Caco-2 (cell line): ENCODE results near the gene ZNRF1. TPM values are rescaled to one million over a fixed set of nuclear protein-coding genes. Genes with fewer than 3 reads are reported as not detected.

Source experiments
- BruUV-seq: library from RNA; stranded (reverse); fragments of 400-500 nt; replicated peaks from 2 replicates; lab custom pipeline; 2021; lab: Mats Ljungman, UMichigan
- CTCF ChIA-PET: fragments of 300-600 bp; sonication (Branson Sonifier 250); formaldehyde crosslinking; loops from one replicate; lab custom pipeline; 2022; ENCODE audit warnings: antibody characterized with exemption; lab: Charles Lee
- POLR2A ChIA-PET: fragments of 300-600 bp; sonication (Branson Sonifier 250); formaldehyde crosslinking; loops from one replicate; lab custom pipeline; 2022; ENCODE audit warnings: antibody characterized with exemption; lab: Charles Lee
- DNase-seq, 2 experiments: peaks; one replicate each; pipeline versions ENCODE4 v3.0.0 to v3.0.0-alpha.2; 2020 to 2022
- H3K27me3 ChIP-seq: replicated peaks from 2 replicates; pipeline ENCODE4 v1.6.0; 2011; ENCODE audit warnings: low read length; ENCODE audit not compliant: control insufficient read depth, insufficient read depth
- H3K36me3 ChIP-seq: 2 replicates; pipeline ENCODE4 v1.5.1; 2011; ENCODE audit warnings: low read length; ENCODE audit not compliant: control insufficient read depth, insufficient read depth
- H3K4me1 ChIP-seq: fragments of 250-450 bp; sonication (Bioruptor Pico); 2 replicates; pipeline ENCODE4 v1.5.1; 2020; ENCODE audit warnings: mild to moderate bottlenecking
- H3K4me3 ChIP-seq: 2 replicates; pipeline ENCODE4 v1.5.1; 2011; ENCODE audit warnings: low read depth, mild to moderate bottlenecking, control low read depth, low read length
- H3K9me3 ChIP-seq: fragments of 250-450 bp; sonication (Bioruptor Pico); 2 replicates; pipeline ENCODE4 v1.5.1; 2020; ENCODE audit warnings: mild to moderate bottlenecking, moderate library complexity
- H3K27ac Mint-ChIP-seq: one replicate; pipeline ENCODE4 v1.8.0; 2022; ENCODE audit warnings: mixed read lengths; ENCODE audit not compliant: unreplicated experiment
- H3K27me3 Mint-ChIP-seq: one replicate; pipeline ENCODE4 v1.8.0; 2022; ENCODE audit warnings: mixed read lengths; ENCODE audit not compliant: insufficient read depth, unreplicated experiment
- H3K36me3 Mint-ChIP-seq: one replicate; pipeline ENCODE4 v1.8.0; 2022; ENCODE audit warnings: mild to moderate bottlenecking, mixed read lengths; ENCODE audit not compliant: insufficient read depth, unreplicated experiment
- H3K4me1 Mint-ChIP-seq: one replicate; pipeline ENCODE4 v1.8.0; 2022; ENCODE audit warnings: low read depth, mixed read lengths; ENCODE audit not compliant: unreplicated experiment
- H3K4me3 Mint-ChIP-seq: one replicate; pipeline ENCODE4 v1.8.0; 2022; ENCODE audit warnings: mild to moderate bottlenecking, moderate library complexity, mixed read lengths; ENCODE audit not compliant: unreplicated experiment
- H3K9me3 Mint-ChIP-seq: one replicate; pipeline ENCODE4 v1.8.0; 2022; ENCODE audit warnings: mixed read lengths; ENCODE audit not compliant: unreplicated experiment
- intact Hi-C: fragments of 100-400 bp; cut with micrococcal nuclease; formaldehyde crosslinking; loops from one replicate; pipeline ENCODE4 v1.10.0; 2022; ENCODE audit not compliant: unreplicated experiment
- total RNA-seq: library from RNA; stranded (reverse); gene quantifications from 2 replicates; pipeline ENCODE4 v1.2.3, GENCODE V29; 2022
- TF ChIP-seq, protein P1 (sequence below), 2 experiments: fragments of 200-600 bp in 1 of 2; IDR thresholded peaks; 1 replicate in 1 of 2; 2 replicates in 1 of 2; pipeline versions ENCODE4 v1.5.1 to v1.8.0; 2011 to 2022; ENCODE audit warnings: antibody characterized with exemption in 1 of 2, control low read depth in 1 of 2, inconsistent platforms in 1 of 2, low read depth in 1 of 2, low read length in 1 of 2, mild to moderate bottlenecking in 1 of 2, moderate library complexity in 1 of 2; ENCODE audit not compliant: insufficient read depth in 1 of 2, severe bottlenecking in 1 of 2, unreplicated experiment in 1 of 2

The ZNRF1 gene
- total RNA-seq, 1 experiment from 2014 or later, result 68.6 TPM

DNA sequence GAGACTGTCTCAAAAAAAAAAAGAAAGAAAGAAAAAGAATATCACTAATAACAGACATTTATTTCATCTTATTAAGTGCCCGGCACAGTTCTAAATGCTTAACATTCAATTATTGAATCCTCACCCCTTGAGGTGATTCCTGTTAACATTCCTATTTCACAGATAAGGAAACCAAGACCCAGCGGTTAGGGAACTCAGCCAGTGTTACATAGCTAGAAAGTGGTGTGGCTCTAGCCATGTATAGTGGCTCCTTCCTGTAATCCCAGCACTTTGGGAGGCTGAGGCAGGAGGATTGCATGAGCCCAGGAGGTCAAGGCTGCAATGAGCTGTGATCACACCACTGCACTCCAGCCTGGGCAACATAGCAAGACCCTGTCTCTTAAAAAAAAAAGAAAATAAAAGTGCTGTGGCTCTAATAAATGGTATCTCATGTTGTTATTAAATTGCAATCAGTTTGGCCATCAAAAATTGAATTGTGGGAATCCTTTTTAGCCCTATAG lies 28.1 kb downstream of the ZNRF1 start:
- Histone ChIP-seq H3K27me3 (no peaks in the 10 kb centered on the region), H3K4me3 (no peak overlapping the region), H3K36me3 (no peaks in the 10 kb centered on the region), H3K4me1 (peaks cover 29% of the 10 kb centered on the region), H3K9me3 (peaks cover 4% of the 10 kb centered on the region)
- TF ChIP-seq, protein P1, sequence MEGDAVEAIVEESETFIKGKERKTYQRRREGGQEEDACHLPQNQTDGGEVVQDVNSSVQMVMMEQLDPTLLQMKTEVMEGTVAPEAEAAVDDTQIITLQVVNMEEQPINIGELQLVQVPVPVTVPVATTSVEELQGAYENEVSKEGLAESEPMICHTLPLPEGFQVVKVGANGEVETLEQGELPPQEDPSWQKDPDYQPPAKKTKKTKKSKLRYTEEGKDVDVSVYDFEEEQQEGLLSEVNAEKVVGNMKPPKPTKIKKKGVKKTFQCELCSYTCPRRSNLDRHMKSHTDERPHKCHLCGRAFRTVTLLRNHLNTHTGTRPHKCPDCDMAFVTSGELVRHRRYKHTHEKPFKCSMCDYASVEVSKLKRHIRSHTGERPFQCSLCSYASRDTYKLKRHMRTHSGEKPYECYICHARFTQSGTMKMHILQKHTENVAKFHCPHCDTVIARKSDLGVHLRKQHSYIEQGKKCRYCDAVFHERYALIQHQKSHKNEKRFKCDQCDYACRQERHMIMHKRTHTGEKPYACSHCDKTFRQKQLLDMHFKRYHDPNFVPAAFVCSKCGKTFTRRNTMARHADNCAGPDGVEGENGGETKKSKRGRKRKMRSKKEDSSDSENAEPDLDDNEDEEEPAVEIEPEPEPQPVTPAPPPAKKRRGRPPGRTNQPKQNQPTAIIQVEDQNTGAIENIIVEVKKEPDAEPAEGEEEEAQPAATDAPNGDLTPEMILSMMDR (IDR thresholded peaks at IDR 0.05; ENCODE audit: insufficient read depth in 1 of 2, low read depth in 1 of 2, low read length in 1 of 2, severe bottlenecking in 1 of 2, unreplicated experiment in 1 of 2), result no peak
- DNase-seq, result no peak
- Mint-ChIP-seq H3K36me3 (peaks cover 12% of the 10 kb centered on the region), H3K4me3 (no peak overlapping the region), H3K4me1 (peaks cover 7% of the 10 kb centered on the region), H3K27me3 (no peaks in the 10 kb centered on the region), H3K9me3 (peaks cover 4% of the 10 kb centered on the region), H3K27ac (no peak overlapping the region)
- no TSS peak for BruUV-seq
- intact Hi-C loops, result no loop called here
- CTCF ChIA-PET, result no interaction called here
- POLR2A ChIA-PET, result no interaction called here

DNA sequence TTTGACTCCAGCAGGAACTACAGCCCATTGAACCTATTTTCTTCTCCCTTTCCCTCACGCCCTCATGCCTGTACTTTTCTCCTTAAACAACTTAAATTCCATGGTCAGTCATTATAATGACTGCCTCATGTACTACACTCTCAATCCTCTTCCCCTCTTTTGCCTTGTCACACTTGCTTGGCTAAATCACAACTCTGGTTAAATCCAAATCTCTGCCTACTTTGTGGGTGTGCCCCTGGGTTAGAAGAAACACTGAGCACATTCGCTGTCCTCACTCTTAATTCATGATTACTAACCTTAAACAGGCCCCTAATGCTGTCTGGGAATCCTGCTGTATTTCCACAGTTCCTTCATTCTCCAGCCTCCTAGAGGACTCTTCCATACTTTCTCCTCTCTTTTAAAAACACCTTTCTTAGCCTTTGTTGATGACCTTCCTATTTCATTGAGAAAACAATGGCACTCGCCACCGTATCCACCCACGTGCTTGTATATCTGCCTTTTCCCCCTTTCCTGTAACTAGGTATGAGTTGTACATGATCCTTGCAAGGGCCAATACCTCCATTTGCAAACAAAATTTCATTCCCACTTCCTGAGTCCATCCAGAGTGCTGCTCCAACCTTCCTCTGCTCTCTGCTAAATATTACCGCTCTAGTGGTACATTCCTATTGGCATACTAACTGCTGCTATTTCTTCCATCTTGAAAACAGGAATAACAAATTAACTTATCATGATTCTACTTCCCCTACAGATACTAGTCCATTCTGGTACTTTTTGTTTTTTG lies 28.9 kb downstream of the ZNRF1 start:
- H3K27ac Mint-ChIP-seq, result no peak overlapping the region
- TF ChIP-seq, protein P1 (IDR thresholded peaks at IDR 0.05; ENCODE audit: insufficient read depth in 1 of 2, low read depth in 1 of 2, low read length in 1 of 2, severe bottlenecking in 1 of 2, unreplicated experiment in 1 of 2), result no peak
- Histone ChIP-seq H3K4me3 (no peak overlapping the region), H3K27me3 (no peaks in the 10 kb centered on the region), H3K36me3 (no peaks in the 10 kb centered on the region), H3K9me3 (0 out of 2 replicates have a peak, but pooled peaks cover 3% of the 10 kb centered on the region), H3K4me1 (peaks cover 29% of the 10 kb centered on the region)
- H3K36me3 Mint-ChIP-seq, result peaks cover 7% of the 10 kb centered on the region
- no TSS peak for BruUV-seq
- no peak overlapping the region for H3K4me3 Mint-ChIP-seq
- no peak for DNase-seq
- CTCF ChIA-PET, result no interaction called here
- POLR2A ChIA-PET, result no interaction called here
- no peaks in the 10 kb centered on the region for H3K9me3 Mint-ChIP-seq
- intact Hi-C loops, result loop anchor here (2.0 kb wide), 1 partner anchor 27 kb away; no protein-coding TSS in a partner anchor
- H3K4me1 Mint-ChIP-seq, result peaks cover 7% of the 10 kb centered on the region
- no peaks in the 10 kb centered on the region for H3K27me3 Mint-ChIP-seq

DNA sequence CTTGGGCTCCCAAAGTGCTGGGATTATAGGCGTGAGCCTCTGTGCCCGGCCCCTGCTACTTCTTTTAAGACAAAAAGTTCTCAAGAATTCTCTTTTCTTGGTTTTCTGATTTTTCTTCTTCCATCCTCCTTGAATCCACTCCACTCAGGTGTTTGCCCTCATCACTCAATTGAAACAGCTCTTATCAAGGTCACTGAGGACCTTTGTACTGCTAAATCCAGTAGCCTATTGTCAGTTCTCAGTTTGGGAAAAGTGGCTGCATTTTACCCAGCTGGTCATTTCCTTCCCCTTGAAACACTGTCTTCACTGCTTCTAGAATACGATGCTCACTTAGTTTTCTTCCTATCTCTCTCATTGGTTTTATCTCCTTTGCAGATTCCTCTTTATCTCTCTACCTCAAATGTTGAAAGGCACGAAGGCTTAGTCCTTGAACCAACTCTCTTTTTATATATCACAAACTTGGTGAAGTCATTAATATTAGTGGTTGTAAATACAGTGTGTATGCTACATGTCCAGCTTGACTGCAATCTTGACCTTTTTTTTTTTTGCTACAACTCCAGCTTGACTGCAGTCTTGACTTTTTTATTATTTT lies 29.8 kb downstream of the ZNRF1 start:
- H3K9me3 Mint-ChIP-seq, result no peaks in the 10 kb centered on the region
- no peaks in the 10 kb centered on the region for H3K36me3 Mint-ChIP-seq
- intact Hi-C loops, result loop anchor here (2.0 kb wide), 1 partner anchor 28 kb away; no protein-coding TSS in a partner anchor
- no TSS peak for BruUV-seq
- Histone ChIP-seq H3K27me3 (no peaks in the 10 kb centered on the region), H3K36me3 (no peaks in the 10 kb centered on the region), H3K9me3 (0 out of 2 replicates have a peak, but pooled peaks cover 3% of the 10 kb centered on the region), H3K4me3 (no peak overlapping the region), H3K4me1 (peaks cover 29% of the 10 kb centered on the region)
- H3K27ac Mint-ChIP-seq, result no peak overlapping the region
- DNase-seq, result peak in 1 of 2 experiments; percentile 38
- H3K4me3 Mint-ChIP-seq, result no peak overlapping the region
- no peaks in the 10 kb centered on the region for H3K27me3 Mint-ChIP-seq
- POLR2A ChIA-PET, result no interaction called here
- TF ChIP-seq, protein P1 (IDR thresholded peaks at IDR 0.05; ENCODE audit: insufficient read depth in 1 of 2, low read depth in 1 of 2, low read length in 1 of 2, severe bottlenecking in 1 of 2, unreplicated experiment in 1 of 2), result no peak
- H3K4me1 Mint-ChIP-seq, result peaks cover 7% of the 10 kb centered on the region
- CTCF ChIA-PET, result interaction anchor here (0.6 kb wide), 1 partner anchor 30 kb away, joined by 3 read pairs; the partner anchor contains the start of gene ZNRF1
